ENCODE results near the gene ENTPD8. TPM values are rescaled to one million over a fixed set of nuclear protein-coding genes. Genes with fewer than 3 reads are reported as not detected.
"Not testable (repeated sequence)": the region's sequence is repeated elsewhere in the genome, so short reads cannot be mapped to it uniquely, and the experiment has no call there.

ENTPD8 gene
- total and polyA plus RNA-seq, 4 donors, result 0.08 to 0.45 (median 0.21) TPM

GRCh38 chr9:137411260-137411644 is 29.9 kb downstream of the ENTPD8 start:
- no peaks in the 10 kb centered on the region for H3K27me3 ChIP-seq (ENCODE audit: control insufficient read depth in 3 of 3, insufficient read depth in 3 of 3, low read length in 2 of 3)
- peak overlapping the region; percentile 56 to 75 for H3K27ac ChIP-seq (ENCODE audit: low read depth in 1 of 2, low read length in 1 of 2)
- ATAC-seq (ENCODE audit: insufficient read depth, low FRiP score), result no peak
- 27 to 31% methylated on average over 13 to 17 of the region's 17 CpGs for WGBS, 2 donors
- H3K36me3 ChIP-seq (ENCODE audit: control insufficient read depth in 4 of 4, insufficient read depth in 4 of 4, low read length in 4 of 4), result peaks cover 0 to 2% (median 0%) of the 10 kb centered on the region in 4 donors
- H3K4me3 ChIP-seq, result no peak overlapping the region
- no peak for DNase-seq
- TF ChIP-seq, protein P1, sequence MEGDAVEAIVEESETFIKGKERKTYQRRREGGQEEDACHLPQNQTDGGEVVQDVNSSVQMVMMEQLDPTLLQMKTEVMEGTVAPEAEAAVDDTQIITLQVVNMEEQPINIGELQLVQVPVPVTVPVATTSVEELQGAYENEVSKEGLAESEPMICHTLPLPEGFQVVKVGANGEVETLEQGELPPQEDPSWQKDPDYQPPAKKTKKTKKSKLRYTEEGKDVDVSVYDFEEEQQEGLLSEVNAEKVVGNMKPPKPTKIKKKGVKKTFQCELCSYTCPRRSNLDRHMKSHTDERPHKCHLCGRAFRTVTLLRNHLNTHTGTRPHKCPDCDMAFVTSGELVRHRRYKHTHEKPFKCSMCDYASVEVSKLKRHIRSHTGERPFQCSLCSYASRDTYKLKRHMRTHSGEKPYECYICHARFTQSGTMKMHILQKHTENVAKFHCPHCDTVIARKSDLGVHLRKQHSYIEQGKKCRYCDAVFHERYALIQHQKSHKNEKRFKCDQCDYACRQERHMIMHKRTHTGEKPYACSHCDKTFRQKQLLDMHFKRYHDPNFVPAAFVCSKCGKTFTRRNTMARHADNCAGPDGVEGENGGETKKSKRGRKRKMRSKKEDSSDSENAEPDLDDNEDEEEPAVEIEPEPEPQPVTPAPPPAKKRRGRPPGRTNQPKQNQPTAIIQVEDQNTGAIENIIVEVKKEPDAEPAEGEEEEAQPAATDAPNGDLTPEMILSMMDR (IDR thresholded peaks at IDR 0.05; ENCODE audit: control extremely low read depth, extremely low read depth), result no peak
- no peak overlapping the region for H3K9ac ChIP-seq (ENCODE audit: insufficient read depth in 1 of 2, low read length in 2 of 2)
- H3K4me1 ChIP-seq (ENCODE audit: control insufficient read depth in 5 of 5, insufficient read depth in 5 of 5, low read length in 5 of 5), result peaks cover 0 to 15% (median 3%) of the 10 kb centered on the region in 5 donors
- no peaks in the 10 kb centered on the region for H3K9me3 ChIP-seq (ENCODE audit: control insufficient read depth in 4 of 4, insufficient read depth in 3 of 4, low read length in 3 of 4)

GRCh38 chr9:137410891-137411249 is 30.3 kb downstream of the ENTPD8 start:
- ATAC-seq (ENCODE audit: insufficient read depth, low FRiP score) (no peak), DNase-seq (no peak)
- Histone ChIP-seq H3K4me1 (ENCODE audit: control insufficient read depth in 5 of 5, insufficient read depth in 5 of 5, low read length in 5 of 5) (peaks cover 0 to 15% (median 3%) of the 10 kb centered on the region in 5 donors), H3K9ac (ENCODE audit: insufficient read depth in 1 of 2, low read length in 2 of 2) (no peak overlapping the region), H3K27ac (ENCODE audit: low read depth in 1 of 2, low read length in 1 of 2) (peak overlapping the region; percentile 56 to 75), H3K4me3 (no peak overlapping the region), H3K9me3 (ENCODE audit: control insufficient read depth in 4 of 4, insufficient read depth in 3 of 4, low read length in 3 of 4) (no peaks in the 10 kb centered on the region), H3K27me3 (ENCODE audit: control insufficient read depth in 3 of 3, insufficient read depth in 3 of 3, low read length in 2 of 3) (no peaks in the 10 kb centered on the region), H3K36me3 (ENCODE audit: control insufficient read depth in 4 of 4, insufficient read depth in 4 of 4, low read length in 4 of 4) (peaks cover 0 to 2% (median 0%) of the 10 kb centered on the region in 4 donors)
- WGBS, 2 donors, result 80 to 83% methylated on average over 15 of the region's 15 CpGs
- TF ChIP-seq, protein P1 (IDR thresholded peaks at IDR 0.05; ENCODE audit: control extremely low read depth, extremely low read depth), result no peak

GRCh38 chr9:137410236-137410890 is 30.8 kb downstream of the ENTPD8 start:
- not testable (repeated sequence) for H3K9ac ChIP-seq (ENCODE audit: insufficient read depth in 1 of 2, low read length in 2 of 2); ATAC-seq (ENCODE audit: insufficient read depth, low FRiP score); H3K36me3 ChIP-seq (ENCODE audit: control insufficient read depth in 4 of 4, insufficient read depth in 4 of 4, low read length in 4 of 4); H3K4me3 ChIP-seq; DNase-seq; H3K27me3 ChIP-seq (ENCODE audit: control insufficient read depth in 3 of 3, insufficient read depth in 3 of 3, low read length in 2 of 3); H3K9me3 ChIP-seq (ENCODE audit: control insufficient read depth in 4 of 4, insufficient read depth in 3 of 4, low read length in 3 of 4)
- Histone ChIP-seq H3K27ac (ENCODE audit: low read depth in 1 of 2, low read length in 1 of 2) (peak overlapping the region; percentile 56 to 75), H3K4me1 (ENCODE audit: control insufficient read depth in 5 of 5, insufficient read depth in 5 of 5, low read length in 5 of 5) (peaks cover 0 to 18% (median 3%) of the 10 kb centered on the region in 5 donors)
- WGBS, 2 donors, result 77 to 81% methylated on average over 18 of the region's 18 CpGs

DNA sequence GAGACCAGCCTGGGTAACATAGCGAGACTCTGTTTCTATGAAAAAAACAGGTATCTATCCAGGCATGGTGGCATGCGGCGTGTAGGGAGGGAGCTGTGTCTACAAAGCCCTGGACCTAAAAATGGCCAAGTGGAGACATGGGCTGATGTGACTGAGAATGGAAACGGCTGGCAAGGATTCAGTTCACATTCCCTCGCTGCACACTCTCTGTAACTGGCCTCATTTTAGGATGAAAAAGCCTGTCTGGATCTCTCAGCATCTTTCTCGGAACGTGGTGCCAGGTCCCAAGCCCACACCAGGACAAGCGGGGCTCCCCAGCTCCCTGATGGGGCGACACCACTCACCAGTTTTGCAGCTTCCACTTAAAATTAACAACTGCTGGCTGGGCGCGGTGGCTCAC is 31.6 kb downstream of the ENTPD8 start:
- H3K9me3 ChIP-seq (ENCODE audit: control insufficient read depth in 4 of 4, insufficient read depth in 3 of 4, low read length in 3 of 4), result no peaks in the 10 kb centered on the region
- no peaks in the 10 kb centered on the region for H3K27me3 ChIP-seq (ENCODE audit: control insufficient read depth in 3 of 3, insufficient read depth in 3 of 3, low read length in 2 of 3)
- peaks cover 0 to 18% (median 3%) of the 10 kb centered on the region in 5 donors for H3K4me1 ChIP-seq (ENCODE audit: control insufficient read depth in 5 of 5, insufficient read depth in 5 of 5, low read length in 5 of 5)
- WGBS, 2 donors, result 93 to 97% methylated on average over 11 of the region's 11 CpGs
- H3K4me3 ChIP-seq, result no peak overlapping the region
- H3K9ac ChIP-seq (ENCODE audit: insufficient read depth in 1 of 2, low read length in 2 of 2), result no peak overlapping the region
- TF ChIP-seq, protein P1 (IDR thresholded peaks at IDR 0.05; ENCODE audit: control extremely low read depth, extremely low read depth), result no peak
- H3K36me3 ChIP-seq (ENCODE audit: control insufficient read depth in 4 of 4, insufficient read depth in 4 of 4, low read length in 4 of 4), result peaks cover 0 to 2% (median 0%) of the 10 kb centered on the region in 4 donors
- DNase-seq (no peak), ATAC-seq (ENCODE audit: insufficient read depth, low FRiP score) (no peak)
- H3K27ac ChIP-seq (ENCODE audit: low read depth in 1 of 2, low read length in 1 of 2), result no peak overlapping the region

Measured in lung (tissue), 12 donors.